MCF 10A (cell line): ENCODE measurements around the gene WNK4. TPM values are rescaled to one million over a fixed set of nuclear protein-coding genes. Genes with fewer than 3 reads are reported as not detected.

Source experiments
- BruUV-seq: library from RNA; stranded (reverse); fragments of 400-500 nt; replicated peaks from 2 replicates; lab custom pipeline; 2021; lab: Mats Ljungman, UMichigan
- CTCF ChIA-PET: fragments of 300-600 bp; sonication (Branson Sonifier 250); formaldehyde crosslinking; extraction: SDS; loops from one replicate; lab custom pipeline; 2021; ENCODE audit warnings: antibody characterized with exemption, inconsistent platforms; lab: Yijun Ruan, JAX
- POLR2A ChIA-PET: fragments of 300-600, 350-650 bp; sonication (Branson Sonifier 250); formaldehyde crosslinking; extraction: SDS; loops from one replicate; lab custom pipeline; 2020; ENCODE audit warnings: antibody characterized with exemption, inconsistent platforms; lab: Yijun Ruan, JAX
- DNase-seq: peaks from one replicate; pipeline ENCODE4 v3.0.0-alpha.2; 2018; ENCODE audit not compliant: unreplicated experiment
- H3K27ac Mint-ChIP-seq: one replicate; pipeline ENCODE4 v1.8.0; 2022; ENCODE audit warnings: mild to moderate bottlenecking, low read depth, mixed read lengths; ENCODE audit not compliant: unreplicated experiment
- H3K27me3 Mint-ChIP-seq: one replicate; pipeline ENCODE4 v1.8.0; 2022; ENCODE audit warnings: mixed read lengths; ENCODE audit not compliant: insufficient read depth, unreplicated experiment
- H3K36me3 Mint-ChIP-seq: one replicate; pipeline ENCODE4 v1.8.0; 2022; ENCODE audit warnings: mild to moderate bottlenecking, moderate library complexity, mixed read lengths; ENCODE audit not compliant: insufficient read depth, unreplicated experiment
- H3K4me1 Mint-ChIP-seq: one replicate; pipeline ENCODE4 v1.8.0; 2022; ENCODE audit warnings: mixed read lengths; ENCODE audit not compliant: insufficient read depth, unreplicated experiment
- H3K4me3 Mint-ChIP-seq: one replicate; pipeline ENCODE4 v1.8.0; 2022; ENCODE audit warnings: mild to moderate bottlenecking, moderate library complexity, mixed read lengths; ENCODE audit not compliant: unreplicated experiment
- H3K9me3 Mint-ChIP-seq: one replicate; pipeline ENCODE4 v1.8.0; 2022; ENCODE audit warnings: mixed read lengths; ENCODE audit not compliant: unreplicated experiment
- CTCF ChIP-seq: fragments of 200-600 bp; IDR thresholded peaks from one replicate; pipeline ENCODE4 v1.8.0; 2022; ENCODE audit warnings: antibody characterized with exemption, mild to moderate bottlenecking; ENCODE audit not compliant: unreplicated experiment
- intact Hi-C: fragments of 100-400 bp; cut with micrococcal nuclease; formaldehyde crosslinking; loops from 2 replicates; pipeline ENCODE4 v1.14.1; 2022
- total RNA-seq: library from RNA; stranded (reverse); gene quantifications from 2 replicates; pipeline ENCODE4 v1.2.3, GENCODE V29; 2022

The WNK4 gene
- total RNA-seq, 1 experiment from 2014 or later, result 2.3 TPM

- TF ChIP-seq CTCF, result no peak
- Mint-ChIP-seq H3K4me3 (no peak overlapping the region), H3K27ac (no peak overlapping the region), H3K36me3 (no peaks in the 10 kb centered on the region), H3K27me3 (no peaks in the 10 kb centered on the region), H3K9me3 (no peaks in the 10 kb centered on the region), H3K4me1 (peaks cover 2% of the 10 kb centered on the region)
- intact Hi-C loops, result no loop called here
- DNase-seq, result no peak
- ChIA-PET POLR2A (interaction anchor here (0.9 to 1.3 kb wide), 5 partner anchors 24 to 171 kb away, joined by 3 to 4 read pairs (median 3); partner anchors contain the start of genes BECN1, CNTD1, COA3 and PSMC3IP), CTCF (interaction anchor here (0.5 to 4.3 kb wide), 6 partner anchors 11 to 228 kb away, joined by 3 to 23 read pairs (median 4); partner anchors contain the start of gene BECN1)
- BruUV-seq, result no TSS peak
Measured at GRCh38 chr17:42748908-42749798, 31.3 kb upstream of the WNK4 start.

DNA sequence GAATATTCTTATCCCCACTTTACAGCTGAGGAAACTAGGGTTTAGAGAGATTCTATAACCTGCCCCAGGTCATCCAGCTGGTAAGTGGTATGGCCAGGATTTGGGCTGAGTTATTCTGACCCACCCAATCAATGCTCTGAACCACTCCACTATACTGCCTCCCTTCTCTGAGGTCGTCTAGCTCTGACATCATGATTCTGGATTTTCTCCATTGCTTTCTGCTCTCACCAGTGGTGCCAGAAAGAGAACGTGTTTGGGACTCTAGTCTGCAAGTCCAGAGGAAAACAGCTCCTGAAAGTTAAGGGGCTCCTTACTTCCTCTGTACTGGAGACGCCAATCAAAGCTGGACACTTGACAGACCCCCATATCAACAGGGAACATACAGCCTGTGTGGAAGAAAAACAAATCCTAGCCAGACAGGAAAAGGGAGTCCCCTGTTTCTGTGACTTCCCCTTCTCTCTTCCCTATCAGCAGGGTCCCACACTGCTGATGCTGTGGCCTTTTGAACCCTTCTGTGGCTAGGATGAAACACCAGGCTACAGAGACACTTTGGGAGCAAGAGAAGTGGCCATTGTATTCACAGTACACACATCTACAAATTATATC lies 29.6 kb upstream of the WNK4 start:
- H3K4me3 Mint-ChIP-seq, result no peak overlapping the region
- ChIA-PET POLR2A (interaction anchor here (0.6 to 2.5 kb wide), 2 partner anchors 23 to 198 kb away, joined by 3 to 5 read pairs; partner anchors contain the start of gene VPS25), CTCF (interaction anchor here (0.5 to 4.3 kb wide), 5 partner anchors 9 to 198 kb away, joined by 3 to 23 read pairs (median 3); no protein-coding TSS in a partner anchor)
- no peaks in the 10 kb centered on the region for H3K27me3 Mint-ChIP-seq
- no peaks in the 10 kb centered on the region for H3K9me3 Mint-ChIP-seq
- intact Hi-C loops, result no loop called here
- DNase-seq, result no peak
- no peak for TF ChIP-seq CTCF
- H3K4me1 Mint-ChIP-seq, result peaks cover 7% of the 10 kb centered on the region
- no peaks in the 10 kb centered on the region for H3K36me3 Mint-ChIP-seq
- no peak overlapping the region for H3K27ac Mint-ChIP-seq
- no TSS peak for BruUV-seq

DNA sequence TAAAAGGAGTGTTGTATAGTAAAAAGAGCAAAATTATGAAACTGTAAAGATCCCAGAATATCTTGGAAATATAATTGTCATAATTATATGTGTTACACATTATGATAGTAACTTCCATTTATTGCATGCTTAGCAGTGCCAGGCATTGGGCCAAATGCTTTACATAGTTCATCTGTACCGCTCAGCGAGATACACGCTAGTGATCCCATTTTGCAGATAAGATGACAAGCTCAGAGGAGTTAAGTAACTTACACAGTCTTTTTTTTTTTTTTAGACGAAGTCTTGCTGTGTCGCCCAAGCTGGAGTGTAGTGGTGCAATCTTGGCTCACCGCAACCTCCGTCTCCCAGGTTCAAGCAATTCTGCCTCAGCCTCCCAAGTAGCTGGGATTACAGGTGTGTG lies 28.8 kb upstream of the WNK4 start:
- intact Hi-C loops, result no loop called here
- Mint-ChIP-seq H3K4me1 (peaks cover 7% of the 10 kb centered on the region), H3K9me3 (no peaks in the 10 kb centered on the region), H3K36me3 (no peaks in the 10 kb centered on the region), H3K4me3 (no peak overlapping the region), H3K27ac (no peak overlapping the region), H3K27me3 (no peaks in the 10 kb centered on the region)
- ChIA-PET CTCF (interaction anchor here (1.2 to 4.3 kb wide), 2 partner anchors 9 to 12 kb away, joined by 3 to 23 read pairs; no protein-coding TSS in a partner anchor), POLR2A (interaction anchor here (0.6 to 2.5 kb wide), 2 partner anchors 22 to 198 kb away, joined by 3 to 5 read pairs; partner anchors contain the start of gene VPS25)
- no peak for DNase-seq
- no peak for TF ChIP-seq CTCF
- BruUV-seq, result no TSS peak
